ENCODE measurements around the gene IL2RA. TPM values are rescaled to one million over a fixed set of nuclear protein-coding genes. Genes with fewer than 3 reads are reported as not detected.
A peak's percentile ranks its signal among the peaks of the same experiment; 100 is the strongest.

The IL2RA gene
- total and polyA plus RNA-seq, 12 donors, result 0.14 to 57.9 (median 3.1) TPM; not detected in 1

GRCh38 chr10:6009150-6009549, 53.0 kb downstream of the IL2RA start:
- no peak overlapping the region for H3K4me3 ChIP-seq
- H3K27me3 ChIP-seq, result no peaks in the 10 kb centered on the region
- no peaks in the 10 kb centered on the region for H3K36me3 ChIP-seq (replicated peaks in 1 of 2)
- H3K9me3 ChIP-seq (replicated peaks in 1 of 3), result no peaks in the 10 kb centered on the region
- DNase-seq, result no peak
- no peak for TF ChIP-seq POLR2A (IDR thresholded peaks at IDR 0.05)
- no peak for TF ChIP-seq CTCF (IDR thresholded peaks at IDR 0.05)
- intact Hi-C loops (cut with DNase I), result no loop called here
- WGBS, 4 donors, result 29 to 52% (median 44%) methylated on average over 2 of the region's 2 CpGs
- H3K27ac ChIP-seq, result no peak overlapping the region
- H3K4me1 ChIP-seq (replicated peaks in 1 of 2), result no peaks in the 10 kb centered on the region

DNA sequence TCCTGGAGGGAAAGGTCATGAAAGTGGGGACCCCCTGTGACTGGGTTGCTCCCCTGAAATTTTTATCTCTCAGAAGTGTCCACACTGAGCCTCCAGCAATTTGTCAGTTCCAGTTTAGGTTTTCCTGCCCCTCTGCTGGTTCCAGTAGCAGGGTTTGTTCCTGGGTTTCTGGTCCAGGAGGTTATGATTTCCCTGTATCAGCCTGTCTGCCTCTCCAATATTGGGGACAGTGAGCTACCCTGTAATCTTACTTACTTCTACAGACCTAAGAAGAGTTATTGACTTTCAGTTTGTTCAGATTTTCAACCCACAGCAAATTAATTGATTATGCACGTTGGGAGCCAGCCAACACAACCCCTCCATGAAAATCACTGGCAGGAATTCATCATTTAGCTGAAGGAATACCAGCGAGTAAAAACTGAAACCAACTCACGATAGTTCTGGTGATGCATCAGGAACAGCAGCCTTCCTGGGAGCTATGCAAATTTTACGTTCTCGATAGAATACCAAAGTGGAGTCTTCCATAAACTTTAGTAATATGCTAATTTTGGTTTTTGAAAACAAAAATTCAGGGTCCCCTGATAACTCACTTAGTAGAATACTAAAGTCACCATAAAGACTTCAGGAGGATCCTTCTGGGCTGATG, 53.5 kb downstream of the IL2RA start:
- H3K36me3 ChIP-seq (replicated peaks in 1 of 2), result no peaks in the 10 kb centered on the region
- no peaks in the 10 kb centered on the region for H3K9me3 ChIP-seq (replicated peaks in 1 of 3)
- 72 to 79% (median 76%) methylated on average over 5 of the region's 5 CpGs for WGBS, 4 donors
- peak overlapping the region in 1 of 5 donors; percentile 5 for H3K27ac ChIP-seq
- DNase-seq, result no peak
- H3K4me1 ChIP-seq (replicated peaks in 1 of 2), result no peaks in the 10 kb centered on the region
- H3K4me3 ChIP-seq, result no peak overlapping the region
- no peak for TF ChIP-seq CTCF (IDR thresholded peaks at IDR 0.05)
- no peak for TF ChIP-seq POLR2A (IDR thresholded peaks at IDR 0.05)
- no peaks in the 10 kb centered on the region for H3K27me3 ChIP-seq
- intact Hi-C loops (cut with DNase I), result no loop called here

DNA sequence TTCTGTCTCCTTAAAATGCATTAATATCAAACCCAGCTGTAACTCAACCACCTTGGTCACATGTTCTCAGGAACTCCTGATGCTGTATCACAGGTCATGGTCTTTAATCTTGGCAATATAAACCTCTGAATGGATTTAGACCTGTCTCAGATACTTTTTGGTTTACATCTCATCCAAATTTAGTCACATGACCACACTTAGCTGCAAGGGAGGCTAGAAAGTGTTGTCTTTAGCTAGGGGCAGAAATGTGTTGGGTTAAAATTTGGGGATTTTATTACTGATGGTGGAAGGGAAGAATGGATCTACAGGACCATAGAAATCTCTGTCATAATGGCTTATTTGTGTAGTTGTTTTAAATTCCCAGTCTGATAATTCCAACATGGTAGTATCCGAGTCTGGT, 55.2 kb downstream of the IL2RA start:
- intact Hi-C loops (cut with DNase I), result no loop called here
- H3K4me1 ChIP-seq (replicated peaks in 1 of 2), result no peaks in the 10 kb centered on the region
- no peaks in the 10 kb centered on the region for H3K36me3 ChIP-seq (replicated peaks in 1 of 2)
- no peak overlapping the region for H3K27ac ChIP-seq
- DNase-seq, result no peak
- no peak overlapping the region for H3K4me3 ChIP-seq
- TF ChIP-seq POLR2A (IDR thresholded peaks at IDR 0.05) (no peak), CTCF (IDR thresholded peaks at IDR 0.05) (no peak)
- H3K27me3 ChIP-seq, result no peaks in the 10 kb centered on the region
- H3K9me3 ChIP-seq (replicated peaks in 1 of 3), result no peaks in the 10 kb centered on the region
- WGBS, 4 donors, result 50 to 97% (median 93%) methylated on average over 1 of the region's 1 CpG

- 34 to 66% (median 62%) methylated on average over 3 of the region's 3 CpGs for WGBS, 4 donors
- intact Hi-C loops (cut with DNase I), result no loop called here
- DNase-seq, result no peak
Measured at GRCh38 chr10:6006546-6006945, 55.6 kb downstream of the IL2RA start.

More at GRCh38 chr10:6006546-6006945, 55.6 kb downstream of the IL2RA start:
- no peak for TF ChIP-seq POLR2A (IDR thresholded peaks at IDR 0.05)
- TF ChIP-seq CTCF (IDR thresholded peaks at IDR 0.05), result no peak
- Histone ChIP-seq H3K36me3 (replicated peaks in 1 of 2) (no peaks in the 10 kb centered on the region), H3K27me3 (no peaks in the 10 kb centered on the region), H3K4me1 (replicated peaks in 1 of 2) (no peaks in the 10 kb centered on the region), H3K9me3 (replicated peaks in 1 of 3) (no peaks in the 10 kb centered on the region), H3K4me3 (no peak overlapping the region), H3K27ac (no peak overlapping the region)
